Large intestine (tissue), 3 donors: ENCODE results near the gene EIF2B1. TPM values are rescaled to one million over a fixed set of nuclear protein-coding genes. Genes with fewer than 3 reads are reported as not detected.
A peak's percentile ranks its signal among the peaks of the same experiment; 100 is the strongest.
"Not testable (repeated sequence)": the region's sequence is repeated elsewhere in the genome, so short reads cannot be mapped to it uniquely, and the experiment has no call there.

Experiments used
- DNase-seq, 2 donors: peaks; one replicate each; pipeline versions ENCODE4 v3.0.0 to v3.0.0-alpha.2; 2013
- H3K27ac ChIP-seq: one replicate; pipeline ENCODE4 v1.5.1; 2013; ENCODE audit warnings: low read length
- H3K27me3 ChIP-seq: 2 replicates; pipeline ENCODE4 v1.6.1; 2013; ENCODE audit warnings: low read length; ENCODE audit not compliant: control insufficient read depth, insufficient read depth
- H3K36me3 ChIP-seq: 2 replicates; pipeline ENCODE4 v1.6.1; 2013; ENCODE audit warnings: low read length; ENCODE audit not compliant: control insufficient read depth, insufficient read depth
- H3K4me1 ChIP-seq: one replicate; pipeline ENCODE4 v1.6.1; 2013; ENCODE audit warnings: low read length; ENCODE audit not compliant: control insufficient read depth, insufficient read depth
- H3K4me3 ChIP-seq: one replicate; pipeline ENCODE4 v1.5.1; 2013; ENCODE audit warnings: low read length
- H3K9me3 ChIP-seq: one replicate; pipeline ENCODE4 v1.6.1; 2013; ENCODE audit warnings: mild to moderate bottlenecking, low read depth, low read length, moderate library complexity; ENCODE audit not compliant: control insufficient read depth
- WGBS: methylation state at CpG from one replicate; pipeline ENCODE4 v1.1.5; 2013; ENCODE audit warnings: low lambda C conversion rate; ENCODE audit not compliant: insufficient coverage; 5-methylcytosine and 5-hydroxymethylcytosine counted together
- polyA plus RNA-seq: library from polyadenylated mRNA; unstranded; fragments of 120-200 nt; gene quantifications from one replicate; pipeline ENCODE4 v1.2.1, GENCODE V29; 2013

Gene EIF2B1
- polyA plus RNA-seq, 1 donor, result 42.8 TPM

- WGBS, result no CpG with 5 or more reads among the region's 81 CpGs
- H3K27me3 ChIP-seq, result no peaks in the 10 kb centered on the region
- peaks cover 27% of the 10 kb centered on the region for H3K36me3 ChIP-seq
- H3K4me1 ChIP-seq, result peaks cover 3% of the 10 kb centered on the region
- DNase-seq, result peak; percentile 83 to 89
- H3K9me3 ChIP-seq, result no peaks in the 10 kb centered on the region
- peak within 1 kb of the TSS; percentile 72 for H3K27ac ChIP-seq
- peak within 1 kb of the TSS; percentile 83 for H3K4me3 ChIP-seq
These were observed 31.6 kb downstream of the EIF2B1 start, which contains the start of gene DDX55 for GRCh38 chr12:123601602-123602489. TSS of gene DDX55 (plus strand) at chr12:123602099. CDS start at chr12:123602149, 50 bp downstream.

GRCh38 chr12:123599721-123600120 is 33.8 kb downstream of the EIF2B1 start:
- Histone ChIP-seq H3K9me3 (no peaks in the 10 kb centered on the region), H3K4me3 (no peak overlapping the region), H3K27ac (no peak overlapping the region), H3K27me3 (no peaks in the 10 kb centered on the region), H3K4me1 (peaks cover 3% of the 10 kb centered on the region), H3K36me3 (peaks cover 24% of the 10 kb centered on the region)
- DNase-seq, result no peak
- WGBS, result 100% methylated on average over 1 of the region's 7 CpGs

- H3K27ac ChIP-seq, result no peak overlapping the region
- H3K9me3 ChIP-seq, result no peaks in the 10 kb centered on the region
- DNase-seq, result no peak
- peaks cover 3% of the 10 kb centered on the region for H3K4me1 ChIP-seq
- WGBS, result 100% methylated on average over 1 of the region's 1 CpG
- H3K4me3 ChIP-seq, result no peak overlapping the region
- peaks cover 28% of the 10 kb centered on the region for H3K36me3 ChIP-seq
- no peaks in the 10 kb centered on the region for H3K27me3 ChIP-seq
These were observed 34.2 kb downstream of the EIF2B1 start for GRCh38 chr12:123599310-123599709.

GRCh38 chr12:123598522-123598921 is 35.0 kb downstream of the EIF2B1 start:
- Histone ChIP-seq H3K4me1 (peaks cover 3% of the 10 kb centered on the region), H3K36me3 (peaks cover 33% of the 10 kb centered on the region), H3K27me3 (no peaks in the 10 kb centered on the region), H3K4me3 (no peak overlapping the region), H3K9me3 (no peaks in the 10 kb centered on the region), H3K27ac (no peak overlapping the region)
- DNase-seq, result no peak
- WGBS, result 80% methylated on average over 1 of the region's 3 CpGs

- no peaks in the 10 kb centered on the region for H3K9me3 ChIP-seq
- no peak overlapping the region for H3K4me3 ChIP-seq
- WGBS, result 100% methylated on average over 2 of the region's 3 CpGs
- H3K27ac ChIP-seq, result no peak overlapping the region
- no peak for DNase-seq
- H3K36me3 ChIP-seq, result peaks cover 47% of the 10 kb centered on the region
- H3K4me1 ChIP-seq, result no peaks in the 10 kb centered on the region
- H3K27me3 ChIP-seq, result no peaks in the 10 kb centered on the region
These were observed 36.4 kb downstream of the EIF2B1 start for GRCh38 chr12:123597100-123597499.

- Histone ChIP-seq H3K9me3 (no peaks in the 10 kb centered on the region), H3K4me1 (no peaks in the 10 kb centered on the region), H3K36me3 (peaks cover 57% of the 10 kb centered on the region), H3K27ac (no peak overlapping the region), H3K4me3 (no peak overlapping the region), H3K27me3 (no peaks in the 10 kb centered on the region)
- no peak for DNase-seq
These were observed 37.8 kb downstream of the EIF2B1 start for GRCh38 chr12:123595729-123596128.

- no peak overlapping the region for H3K27ac ChIP-seq
- no peak overlapping the region for H3K4me3 ChIP-seq
- H3K27me3 ChIP-seq, result no peaks in the 10 kb centered on the region
- no peaks in the 10 kb centered on the region for H3K4me1 ChIP-seq
- 100% methylated on average over 1 of the region's 8 CpGs for WGBS
- H3K36me3 ChIP-seq, result peaks cover 78% of the 10 kb centered on the region
- no peak for DNase-seq
- H3K9me3 ChIP-seq, result no peaks in the 10 kb centered on the region
These were observed 41.6 kb downstream of the EIF2B1 start for GRCh38 chr12:123591702-123592481.

GRCh38 chr12:123580772-123581171 is 52.7 kb downstream of the EIF2B1 start:
- Histone ChIP-seq H3K36me3 (peaks cover 7% of the 10 kb centered on the region), H3K9me3 (no peaks in the 10 kb centered on the region), H3K4me1 (no peaks in the 10 kb centered on the region), H3K27ac (no peak overlapping the region), H3K27me3 (no peaks in the 10 kb centered on the region), H3K4me3 (no peak overlapping the region)
- no peak for DNase-seq
- 94% methylated on average over 3 of the region's 4 CpGs for WGBS

- H3K27me3 ChIP-seq, H3K9me3 ChIP-seq, DNase-seq, H3K4me3 ChIP-seq, H3K27ac ChIP-seq, H3K4me1 ChIP-seq, H3K36me3 ChIP-seq: not testable (repeated sequence)
- 100% methylated on average over 1 of the region's 4 CpGs for WGBS
These were observed 54.7 kb downstream of the EIF2B1 start for GRCh38 chr12:123578829-123579228.

- H3K36me3 ChIP-seq, result peaks cover 7% of the 10 kb centered on the region
- H3K4me1 ChIP-seq, result no peaks in the 10 kb centered on the region
- DNase-seq, result no peak
- H3K27me3 ChIP-seq, result no peaks in the 10 kb centered on the region
- H3K27ac ChIP-seq, result no peak overlapping the region
- no peak overlapping the region for H3K4me3 ChIP-seq
- no CpG with 5 or more reads among the region's 3 CpGs for WGBS
- no peaks in the 10 kb centered on the region for H3K9me3 ChIP-seq
These were observed 55.2 kb downstream of the EIF2B1 start for GRCh38 chr12:123578243-123578642.
